ENCODE data around the gene OR6C70.

Gene OR6C70

DNA sequence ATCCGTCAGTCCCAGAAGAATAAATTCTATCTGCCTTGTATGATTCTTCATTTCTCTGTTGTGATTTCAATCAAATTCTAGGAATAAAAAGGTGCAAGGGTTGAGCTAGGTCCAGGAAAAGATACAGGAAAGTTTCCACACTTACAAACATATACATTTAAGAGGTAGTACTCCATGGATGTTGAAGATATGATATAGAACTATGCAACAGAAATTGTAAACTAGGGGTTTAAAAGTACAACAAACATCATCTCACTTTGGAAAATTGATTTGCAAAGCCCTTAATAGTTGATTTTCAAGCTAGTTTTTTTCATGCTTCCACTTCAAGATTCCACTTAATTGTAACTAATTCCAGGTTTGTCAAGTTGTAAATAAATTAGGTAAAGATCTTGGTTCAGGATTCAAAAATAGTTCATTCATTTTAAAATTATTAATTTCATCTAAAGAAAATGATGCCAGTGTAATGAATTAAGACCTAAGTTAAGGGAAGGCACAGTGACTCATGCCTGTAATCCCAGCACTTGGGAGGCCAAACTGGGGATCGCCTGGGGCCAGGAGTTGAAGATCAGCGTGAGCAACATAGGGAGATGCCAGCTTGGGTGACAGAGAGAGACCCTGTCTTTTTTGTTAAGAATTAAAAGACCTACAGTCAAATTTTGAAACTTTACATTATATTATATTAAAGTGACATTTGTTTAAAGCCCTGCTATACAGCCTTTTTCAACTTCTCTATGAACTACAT, at the start of gene OR6C70:
OR6C70 (minus strand) TSS at position 51 of the 742 bp plus-strand sequence; CDS start at position 51, 0 bp downstream.
- no peak for DNase-seq (ENCODE audit: low spot score)
- TF ChIP-seq, protein P1, sequence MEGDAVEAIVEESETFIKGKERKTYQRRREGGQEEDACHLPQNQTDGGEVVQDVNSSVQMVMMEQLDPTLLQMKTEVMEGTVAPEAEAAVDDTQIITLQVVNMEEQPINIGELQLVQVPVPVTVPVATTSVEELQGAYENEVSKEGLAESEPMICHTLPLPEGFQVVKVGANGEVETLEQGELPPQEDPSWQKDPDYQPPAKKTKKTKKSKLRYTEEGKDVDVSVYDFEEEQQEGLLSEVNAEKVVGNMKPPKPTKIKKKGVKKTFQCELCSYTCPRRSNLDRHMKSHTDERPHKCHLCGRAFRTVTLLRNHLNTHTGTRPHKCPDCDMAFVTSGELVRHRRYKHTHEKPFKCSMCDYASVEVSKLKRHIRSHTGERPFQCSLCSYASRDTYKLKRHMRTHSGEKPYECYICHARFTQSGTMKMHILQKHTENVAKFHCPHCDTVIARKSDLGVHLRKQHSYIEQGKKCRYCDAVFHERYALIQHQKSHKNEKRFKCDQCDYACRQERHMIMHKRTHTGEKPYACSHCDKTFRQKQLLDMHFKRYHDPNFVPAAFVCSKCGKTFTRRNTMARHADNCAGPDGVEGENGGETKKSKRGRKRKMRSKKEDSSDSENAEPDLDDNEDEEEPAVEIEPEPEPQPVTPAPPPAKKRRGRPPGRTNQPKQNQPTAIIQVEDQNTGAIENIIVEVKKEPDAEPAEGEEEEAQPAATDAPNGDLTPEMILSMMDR (IDR thresholded peaks at IDR 0.05; ENCODE audit: extremely low read depth, missing control alignments), result no peak

DNA sequence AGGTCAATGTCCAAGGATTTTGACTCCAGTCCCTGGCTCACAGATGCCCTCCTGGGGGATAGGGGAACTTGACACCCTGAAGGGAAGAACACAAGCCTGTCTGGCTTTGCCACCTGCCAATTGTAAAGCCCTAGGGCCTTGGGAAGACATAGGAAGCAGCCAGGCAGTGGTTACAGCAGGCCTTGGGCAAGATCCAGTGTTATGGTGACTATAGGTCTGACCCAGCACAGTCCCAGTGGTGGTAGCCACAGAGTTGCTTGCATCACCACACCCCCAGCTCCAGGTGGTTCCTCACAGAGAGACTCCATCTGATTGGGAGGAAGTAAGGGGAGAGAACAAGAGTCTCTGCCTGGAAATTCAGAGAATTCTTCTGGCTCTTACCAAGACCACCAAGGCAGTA, 46.5 kb upstream of the OR6C70 start:
- TF ChIP-seq, protein P1 (IDR thresholded peaks at IDR 0.05; ENCODE audit: extremely low read depth, missing control alignments), result no peak
- no peak for DNase-seq (ENCODE audit: low spot score)

DNA sequence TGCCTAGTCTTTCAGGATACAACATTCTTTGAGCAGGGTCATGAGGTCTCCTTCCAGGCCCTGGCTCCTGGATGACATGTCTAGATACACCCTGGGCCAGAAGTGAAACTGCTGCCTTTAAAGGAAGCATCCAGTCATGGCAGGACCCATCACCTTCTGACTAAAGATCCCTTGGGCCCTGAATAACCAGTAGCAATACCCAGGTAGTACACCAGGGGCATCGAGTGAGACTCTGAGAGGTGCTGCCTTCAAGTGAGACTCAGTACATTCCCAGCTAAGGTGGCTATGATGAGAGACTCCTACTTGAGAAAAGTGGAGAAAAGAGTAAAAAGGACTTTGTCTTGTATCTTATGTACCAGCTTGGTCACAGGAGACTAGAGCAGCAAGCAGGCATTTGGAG, 45.8 kb upstream of the OR6C70 start:
- no peak for DNase-seq (ENCODE audit: low spot score)
- TF ChIP-seq, protein P1 (IDR thresholded peaks at IDR 0.05; ENCODE audit: extremely low read depth, missing control alignments), result no peak

DNA sequence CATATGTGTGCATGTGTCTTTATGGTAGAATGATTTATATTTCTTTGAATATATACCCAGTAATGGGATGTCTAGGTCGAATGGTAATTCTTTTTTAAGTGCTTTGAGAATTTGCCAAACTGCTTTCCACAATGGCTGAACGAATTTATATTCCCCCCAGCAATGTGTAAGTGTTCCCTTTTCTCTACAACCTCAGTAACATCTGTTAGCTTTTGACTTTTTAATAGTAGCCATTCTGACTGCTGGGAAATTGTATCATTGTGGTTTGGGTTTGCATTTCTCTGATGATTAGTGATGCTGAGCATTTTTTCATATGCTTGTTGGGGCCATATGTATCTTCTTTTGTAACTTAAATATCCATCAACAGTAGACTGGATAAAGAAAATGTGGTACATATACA, 31.7 kb upstream of the OR6C70 start:
- TF ChIP-seq, protein P1 (IDR thresholded peaks at IDR 0.05; ENCODE audit: extremely low read depth, missing control alignments), result no peak
- no peak for DNase-seq (ENCODE audit: low spot score)

DNA sequence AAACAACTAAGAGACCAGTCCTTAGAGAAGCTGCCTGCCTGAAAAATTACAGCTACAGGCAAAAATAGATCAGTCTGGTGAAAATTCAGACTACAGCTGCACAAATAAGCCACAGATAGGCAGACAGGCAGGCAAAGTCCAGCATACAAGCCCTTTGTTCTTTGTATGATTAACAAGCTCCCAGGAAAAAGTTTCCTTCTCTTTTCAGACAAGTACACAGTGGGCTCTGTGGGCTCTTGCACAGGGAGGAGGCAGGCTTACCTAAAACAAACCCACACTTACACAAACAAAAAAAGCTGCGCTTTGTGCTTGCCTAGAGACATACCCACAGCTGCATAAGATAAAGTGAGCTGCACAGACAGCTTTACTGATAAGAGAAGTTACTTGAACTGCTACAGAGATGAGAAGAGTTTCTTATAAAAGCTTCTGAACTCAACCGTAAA, 29.9 kb upstream of the OR6C70 start:
- DNase-seq (ENCODE audit: low spot score), result no peak
- TF ChIP-seq, protein P1 (IDR thresholded peaks at IDR 0.05; ENCODE audit: extremely low read depth, missing control alignments), result no peak

DNA sequence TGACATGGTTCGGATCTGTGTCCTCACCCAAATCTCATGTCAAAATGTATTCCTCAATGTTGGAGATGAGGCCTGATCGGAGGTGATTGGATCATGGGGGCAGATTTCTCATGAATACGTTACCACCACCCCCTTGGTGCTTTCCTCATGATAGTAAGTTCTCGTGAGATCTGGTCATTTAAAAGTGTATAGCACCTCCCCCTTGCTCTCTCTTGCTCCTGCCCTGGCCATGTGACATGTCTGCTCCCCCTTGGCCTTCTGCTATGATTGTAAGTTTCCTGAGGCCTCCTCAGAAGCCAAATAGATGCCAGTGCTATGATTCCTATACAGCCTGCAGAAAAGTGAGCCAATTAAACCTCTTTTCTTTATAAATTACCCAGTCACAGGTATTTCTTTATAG, 29.3 kb upstream of the OR6C70 start:
- DNase-seq (ENCODE audit: low spot score), result no peak

DNA sequence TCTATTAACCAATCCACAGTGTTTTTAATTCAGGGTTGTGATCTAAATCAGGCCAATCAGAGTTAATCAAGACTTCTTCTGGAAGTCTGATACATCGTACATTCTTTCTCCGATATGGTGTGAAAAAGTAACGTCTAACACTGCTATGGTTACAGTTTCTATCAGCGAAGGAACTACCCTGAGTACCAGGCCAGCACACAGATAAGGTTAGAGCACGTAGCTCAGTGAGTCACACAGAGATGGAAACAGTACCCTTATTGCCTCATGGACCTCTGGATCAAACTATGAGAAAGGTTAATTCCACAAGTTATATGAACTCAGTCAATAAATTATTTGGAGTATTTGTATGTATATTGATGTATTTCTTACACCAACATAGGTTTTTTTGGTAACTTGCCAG, 25.6 kb upstream of the OR6C70 start:
- TF ChIP-seq, protein P1 (IDR thresholded peaks at IDR 0.05; ENCODE audit: extremely low read depth, missing control alignments), result no peak
- DNase-seq (ENCODE audit: low spot score), result no peak

More for the DNA sequence above, 29.3 kb upstream of the OR6C70 start:
- TF ChIP-seq, protein P1 (IDR thresholded peaks at IDR 0.05; ENCODE audit: extremely low read depth, missing control alignments), result no peak
